ENCODE data around the gene ZNF532. TPM values are rescaled to one million over a fixed set of nuclear protein-coding genes. Genes with fewer than 3 reads are reported as not detected.

Gene ZNF532
- polyA plus RNA-seq, 3 donors: 0.76 to 18.5 (median 1.7) TPM

GRCh38 chr18:59002974-59003594 is 138.4 kb downstream of the ZNF532 start:
- H3K36me3 Mint-ChIP-seq: no peaks in the 10 kb centered on the region

GRCh38 chr18:59005262-59005661 is 140.6 kb downstream of the ZNF532 start:
- H3K4me2 ChIP-seq (replicated peaks; ENCODE audit: extremely low read depth, low read length, poor library complexity, severe bottlenecking): no peak overlapping the region
- H3K36me3 Mint-ChIP-seq: no peaks in the 10 kb centered on the region
- H2AFZ ChIP-seq (ENCODE audit: insufficient read depth, low read depth, low read length, poor library complexity, severe bottlenecking): no peak overlapping the region

More at GRCh38 chr18:59002974-59003594, 138.4 kb downstream of the ZNF532 start:
- Mint-ChIP-seq H3K4me3 (no peak overlapping the region), H3K27ac (no peak overlapping the region), H3K27me3 (ENCODE audit: low read depth in 3 of 3) (peaks cover 0 to 6% (median 0%) of the 10 kb centered on the region in 3 donors), H3K9me3 (peaks cover 0 to 8% (median 0%) of the 10 kb centered on the region in 7 donors), H3K4me1 (no peaks in the 10 kb centered on the region)
- H3K4me1 ChIP-seq (ENCODE audit: control insufficient read depth in 1 of 2, insufficient read depth in 2 of 2, low read length in 2 of 2): no peaks in the 10 kb centered on the region
- no peaks in the 10 kb centered on the region for H4K20me1 ChIP-seq (ENCODE audit: insufficient read depth, low read length)
- no peak overlapping the region for H3K4me3 ChIP-seq (replicated peaks in 1 of 3; ENCODE audit: low read depth in 2 of 3, low read length in 3 of 3)
- no peak for TF ChIP-seq CTCF (IDR thresholded peaks at IDR 0.05)
- no peak overlapping the region for H3K27ac ChIP-seq (ENCODE audit: low read depth in 1 of 2, low read length in 2 of 2)
- DNase-seq: no peak
- no peak overlapping the region for H2AFZ ChIP-seq (ENCODE audit: insufficient read depth, low read depth, low read length, poor library complexity, severe bottlenecking)
- 85% methylated on average over 5 of the region's 7 CpGs for WGBS (ENCODE audit: insufficient coverage)
- no peaks in the 10 kb centered on the region for H3K79me2 ChIP-seq (ENCODE audit: insufficient read depth, low read length)
- no peaks in the 10 kb centered on the region for H3K9me3 ChIP-seq (replicated peaks in 1 of 2; ENCODE audit: control insufficient read depth in 1 of 2, insufficient read depth in 1 of 2, low read length in 2 of 2)
- H3K27me3 ChIP-seq (ENCODE audit: control insufficient read depth in 2 of 2, insufficient read depth in 2 of 2, low read length in 2 of 2): no peaks in the 10 kb centered on the region
- no peak overlapping the region for H3K9ac ChIP-seq (ENCODE audit: insufficient read depth, low read length, poor library complexity, severe bottlenecking)
- H3K4me2 ChIP-seq (replicated peaks; ENCODE audit: extremely low read depth, low read length, poor library complexity, severe bottlenecking): no peak overlapping the region
- intact Hi-C loops (cut with micrococcal nuclease): no loop called here
- H3K36me3 ChIP-seq (replicated peaks in 1 of 2; ENCODE audit: control insufficient read depth in 1 of 2, insufficient read depth in 2 of 2, low read length in 2 of 2): no peaks in the 10 kb centered on the region

More at GRCh38 chr18:59005262-59005661, 140.6 kb downstream of the ZNF532 start:
- Mint-ChIP-seq H3K4me1 (no peaks in the 10 kb centered on the region), H3K27ac (no peak overlapping the region), H3K4me3 (no peak overlapping the region), H3K9me3 (peaks cover 0 to 8% (median 0%) of the 10 kb centered on the region in 7 donors), H3K27me3 (ENCODE audit: low read depth in 3 of 3) (peaks cover 0 to 6% (median 0%) of the 10 kb centered on the region in 3 donors)
- TF ChIP-seq CTCF (IDR thresholded peaks at IDR 0.05): no peak
- Histone ChIP-seq H4K20me1 (ENCODE audit: insufficient read depth, low read length) (no peaks in the 10 kb centered on the region), H3K27me3 (ENCODE audit: control insufficient read depth in 2 of 2, insufficient read depth in 2 of 2, low read length in 2 of 2) (no peaks in the 10 kb centered on the region), H3K79me2 (ENCODE audit: insufficient read depth, low read length) (no peaks in the 10 kb centered on the region), H3K36me3 (replicated peaks in 1 of 2; ENCODE audit: control insufficient read depth in 1 of 2, insufficient read depth in 2 of 2, low read length in 2 of 2) (no peaks in the 10 kb centered on the region), H3K4me1 (ENCODE audit: control insufficient read depth in 1 of 2, insufficient read depth in 2 of 2, low read length in 2 of 2) (no peaks in the 10 kb centered on the region), H3K4me3 (replicated peaks in 1 of 3; ENCODE audit: low read depth in 2 of 3, low read length in 3 of 3) (no peak overlapping the region), H3K9me3 (replicated peaks in 1 of 2; ENCODE audit: control insufficient read depth in 1 of 2, insufficient read depth in 1 of 2, low read length in 2 of 2) (no peaks in the 10 kb centered on the region), H3K9ac (ENCODE audit: insufficient read depth, low read length, poor library complexity, severe bottlenecking) (no peak overlapping the region), H3K27ac (ENCODE audit: low read depth in 1 of 2, low read length in 2 of 2) (no peak overlapping the region)
- DNase-seq: no peak
- 67% methylated on average over 3 of the region's 3 CpGs for WGBS (ENCODE audit: insufficient coverage)
- intact Hi-C loops (cut with micrococcal nuclease): no loop called here

All from CD14-positive monocyte (primary cell).